HUES64 (cell line): Measurements from ENCODE around the gene MAPK8IP1.
"Not testable (repeated sequence)": the region's sequence is repeated elsewhere in the genome, so short reads cannot be mapped to it uniquely, and the experiment has no call there.

Experiments
- H3K27ac ChIP-seq: 2 replicates; pipeline ENCODE4 v1.7.0; 2013; ENCODE audit warnings: low read depth, low read length, inconsistent platforms
- H3K27me3 ChIP-seq: 2 replicates; pipeline ENCODE4 v1.6.1; 2013; ENCODE audit warnings: mild to moderate bottlenecking, low read length; ENCODE audit not compliant: insufficient read depth
- H3K36me3 ChIP-seq: 2 replicates; pipeline ENCODE4 v1.6.1; 2013; ENCODE audit warnings: mild to moderate bottlenecking, low read length; ENCODE audit not compliant: insufficient read depth
- H3K4me1 ChIP-seq: 2 replicates; pipeline ENCODE4 v1.6.1; 2013; ENCODE audit warnings: mild to moderate bottlenecking, low read length, moderate library complexity; ENCODE audit not compliant: insufficient read depth
- H3K4me3 ChIP-seq: 2 replicates; pipeline ENCODE4 v1.5.1; 2013; ENCODE audit warnings: mild to moderate bottlenecking, low read length, moderate library complexity
- H3K9ac ChIP-seq: 2 replicates; pipeline ENCODE4 v1.6.1; 2013; ENCODE audit warnings: mild to moderate bottlenecking, low read depth, low read length
- H3K9me3 ChIP-seq: 2 replicates; pipeline ENCODE4 v1.6.1; 2013; ENCODE audit warnings: low read depth, low read length; ENCODE audit not compliant: insufficient read depth
- whole genome bisulfite sequencing: fragments of 150-250, 120-280 bp; methylation state at CpG from one replicate; pipeline ENCODE4 v1.1.7; 2013; ENCODE audit warnings: missing lambda C conversion rate; 5-methylcytosine and 5-hydroxymethylcytosine counted together

Gene MAPK8IP1

GRCh38 chr11:45892856-45893255, 7.4 kb downstream of the MAPK8IP1 start:
- WGBS: 73% methylated on average over 5 of the region's 5 CpGs
- Histone ChIP-seq H3K27ac (no peak overlapping the region), H3K4me3 (no peak overlapping the region), H3K36me3 (no peaks in the 10 kb centered on the region), H3K9ac (no peak overlapping the region), H3K9me3 (no peaks in the 10 kb centered on the region), H3K4me1 (peaks cover 12% of the 10 kb centered on the region), H3K27me3 (no peaks in the 10 kb centered on the region)

GRCh38 chr11:45894555-45895247, 9.2 kb downstream of the MAPK8IP1 start:
- no peak overlapping the region for H3K9ac ChIP-seq
- no peak overlapping the region for H3K4me3 ChIP-seq
- peaks cover 17% of the 10 kb centered on the region for H3K4me1 ChIP-seq
- H3K27me3 ChIP-seq: no peaks in the 10 kb centered on the region
- 86% methylated on average over 6 of the region's 6 CpGs for WGBS
- H3K27ac ChIP-seq: no peak overlapping the region
- no peaks in the 10 kb centered on the region for H3K36me3 ChIP-seq
- no peaks in the 10 kb centered on the region for H3K9me3 ChIP-seq

DNA sequence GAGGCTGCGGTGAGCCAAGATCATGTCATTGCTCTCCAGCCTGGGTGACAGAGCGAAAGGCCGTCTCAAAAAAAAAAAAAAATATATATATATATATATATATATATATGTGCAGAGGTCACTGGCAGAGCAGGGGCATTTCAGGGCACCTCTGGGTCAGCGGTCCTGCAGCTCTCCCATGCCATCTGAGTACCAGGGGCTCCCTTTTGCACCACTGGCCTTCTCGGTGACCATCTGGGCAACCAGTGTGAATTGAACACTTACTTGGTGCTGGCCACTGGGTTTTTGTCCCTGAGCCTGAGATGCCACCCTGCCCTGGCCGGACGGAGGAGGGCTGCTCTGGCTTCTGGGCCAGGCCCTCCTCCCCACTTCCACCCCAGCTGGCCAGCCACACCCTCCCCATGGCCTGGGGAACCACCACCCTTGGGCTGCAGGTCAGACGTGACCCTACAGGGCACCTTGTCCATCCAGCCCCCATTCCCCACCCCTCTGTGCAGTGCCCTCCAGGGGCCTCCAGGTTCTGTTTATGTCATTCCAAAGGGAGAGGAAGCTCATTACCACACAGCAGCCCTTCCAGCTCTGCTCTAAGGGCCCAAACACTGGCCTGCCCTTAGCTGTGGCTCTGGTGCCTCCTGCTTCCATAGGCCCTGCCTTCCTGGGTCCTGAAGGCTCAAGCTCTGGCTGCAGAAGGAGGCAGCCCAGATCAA, 10.3 kb downstream of the MAPK8IP1 start:
- no peaks in the 10 kb centered on the region for H3K9me3 ChIP-seq
- no peak overlapping the region for H3K27ac ChIP-seq
- 93% methylated on average over 6 of the region's 8 CpGs for WGBS
- H3K4me3 ChIP-seq: no peak overlapping the region
- peaks cover 5% of the 10 kb centered on the region for H3K27me3 ChIP-seq
- H3K4me1 ChIP-seq: peaks cover 19% of the 10 kb centered on the region
- no peak overlapping the region for H3K9ac ChIP-seq
- H3K36me3 ChIP-seq: no peaks in the 10 kb centered on the region

- no peak overlapping the region for H3K27ac ChIP-seq
- peaks cover 25% of the 10 kb centered on the region for H3K4me1 ChIP-seq
- H3K9ac ChIP-seq: no peak overlapping the region
- H3K27me3 ChIP-seq: peaks cover 11% of the 10 kb centered on the region
- H3K36me3 ChIP-seq: no peaks in the 10 kb centered on the region
- 19% methylated on average over 19 of the region's 19 CpGs for WGBS
- H3K4me3 ChIP-seq: peak overlapping the region; percentile 16; the same call in 1 of the 2 replicates
- H3K9me3 ChIP-seq: no peaks in the 10 kb centered on the region
Observed at GRCh38 chr11:45896422-45896984, 11.1 kb downstream of the MAPK8IP1 start.

GRCh38 chr11:45897556-45897955, 12.1 kb downstream of the MAPK8IP1 start:
- 89% methylated on average over 6 of the region's 6 CpGs for WGBS
- Histone ChIP-seq H3K27ac (no peak overlapping the region), H3K36me3 (peaks cover 3% of the 10 kb centered on the region; the same call in 1 of the 2 replicates), H3K4me3 (no peak overlapping the region), H3K9me3 (no peaks in the 10 kb centered on the region), H3K9ac (no peak overlapping the region), H3K4me1 (peaks cover 25% of the 10 kb centered on the region), H3K27me3 (peaks cover 11% of the 10 kb centered on the region)

GRCh38 chr11:45899086-45899447, 13.6 kb downstream of the MAPK8IP1 start:
- 9% methylated on average over 3 of the region's 3 CpGs for WGBS
- peak overlapping the region; percentile 65 for H3K4me3 ChIP-seq
- H3K4me1 ChIP-seq: peaks cover 13% of the 10 kb centered on the region; the same call in 1 of the 2 replicates
- H3K36me3 ChIP-seq: peaks cover 17% of the 10 kb centered on the region; the same call in 1 of the 2 replicates
- H3K9me3 ChIP-seq: no peaks in the 10 kb centered on the region
- H3K9ac ChIP-seq: no peak overlapping the region
- peaks cover 11% of the 10 kb centered on the region for H3K27me3 ChIP-seq
- H3K27ac ChIP-seq: peak overlapping the region; percentile 64; the same call in 1 of the 2 replicates

GRCh38 chr11:45899448-45900174, 14.2 kb downstream of the MAPK8IP1 start:
- Histone ChIP-seq H3K9me3 (no peaks in the 10 kb centered on the region), H3K27me3 (peaks cover 11% of the 10 kb centered on the region), H3K27ac (peak overlapping the region; percentile 90), H3K4me1 (peaks cover 13% of the 10 kb centered on the region; the same call in 1 of the 2 replicates), H3K9ac (peak overlapping the region; percentile 70), H3K4me3 (peak overlapping the region; percentile 65), H3K36me3 (peaks cover 23% of the 10 kb centered on the region)
- under 1% methylated on average over 59 of the region's 62 CpGs for WGBS

GRCh38 chr11:45900175-45900800, 14.8 kb downstream of the MAPK8IP1 start:
- Histone ChIP-seq H3K36me3 (peaks cover 26% of the 10 kb centered on the region), H3K27me3 (peaks cover 11% of the 10 kb centered on the region), H3K4me1 (peaks cover 13% of the 10 kb centered on the region; the same call in 1 of the 2 replicates), H3K9ac (peak overlapping the region; percentile 29), H3K4me3 (peak overlapping the region; percentile 65)
- not testable (repeated sequence) for H3K9me3 ChIP-seq, H3K27ac ChIP-seq
- 3% methylated on average over 30 of the region's 59 CpGs for WGBS

- 38% methylated on average over 8 of the region's 8 CpGs for WGBS
- Histone ChIP-seq H3K27ac (no peak overlapping the region), H3K4me3 (peak overlapping the region; percentile 65; the same call in 1 of the 2 replicates), H3K36me3 (peaks cover 26% of the 10 kb centered on the region), H3K27me3 (peaks cover 11% of the 10 kb centered on the region), H3K9ac (no peak overlapping the region), H3K4me1 (peaks cover 13% of the 10 kb centered on the region; the same call in 1 of the 2 replicates), H3K9me3 (no peaks in the 10 kb centered on the region)
Observed at GRCh38 chr11:45900916-45901617, 15.6 kb downstream of the MAPK8IP1 start.

- 93% methylated on average over 6 of the region's 6 CpGs for WGBS
- Histone ChIP-seq H3K27me3 (peaks cover 11% of the 10 kb centered on the region), H3K36me3 (peaks cover 28% of the 10 kb centered on the region), H3K9ac (no peak overlapping the region), H3K4me3 (no peak overlapping the region), H3K9me3 (no peaks in the 10 kb centered on the region), H3K4me1 (peaks cover 13% of the 10 kb centered on the region; the same call in 1 of the 2 replicates), H3K27ac (no peak overlapping the region)
Observed at GRCh38 chr11:45901626-45902025, 16.2 kb downstream of the MAPK8IP1 start.
